ENCODE results near the gene CDKL2. TPM values are rescaled to one million over a fixed set of nuclear protein-coding genes. Genes with fewer than 3 reads are reported as not detected.
"Not testable (repeated sequence)": the region's sequence is repeated elsewhere in the genome, so short reads cannot be mapped to it uniquely, and the experiment has no call there.

The CDKL2 gene
- total and polyA plus RNA-seq, 3 donors from 2014 or later = 11.3 to 41.0 (median 11.9) TPM

GRCh38 chr4:75668596-75668995 lies 38.3 kb upstream of the CDKL2 start:
- Histone ChIP-seq H3K9me3 (no peaks in the 10 kb centered on the region), H3K4me3 (no peak overlapping the region), H3K27me3 (no peaks in the 10 kb centered on the region), H3K36me3 (ENCODE audit: low read depth, missing control alignments) (no peaks in the 10 kb centered on the region), H3K4me1 (peaks cover 4% of the 10 kb centered on the region), H3K27ac (no peak overlapping the region)
- TF ChIP-seq CTCF (IDR thresholded peaks at IDR 0.05) (no peak), POLR2A (IDR thresholded peaks at IDR 0.05) (no peak)
- intact Hi-C loops (cut with DNase I; ENCODE audit: low total_unique reads) = no loop called here
- no peak for DNase-seq

- H3K4me1 ChIP-seq; H3K36me3 ChIP-seq (ENCODE audit: low read depth, missing control alignments); H3K9me3 ChIP-seq; H3K27me3 ChIP-seq; intact Hi-C loops (cut with DNase I; ENCODE audit: low total_unique reads); H3K27ac ChIP-seq; DNase-seq; H3K4me3 ChIP-seq: not testable (repeated sequence)
- 70 to 85% methylated on average over 7 of the region's 7 CpGs for WGBS, 2 donors
These were observed 37.3 kb upstream of the CDKL2 start for GRCh38 chr4:75667636-75668035.

- no peak overlapping the region for H3K27ac ChIP-seq
- no peak for TF ChIP-seq POLR2A (IDR thresholded peaks at IDR 0.05)
- no peak for TF ChIP-seq CTCF (IDR thresholded peaks at IDR 0.05)
- DNase-seq = no peak
- intact Hi-C loops (cut with DNase I; ENCODE audit: low total_unique reads) = no loop called here
- no peaks in the 10 kb centered on the region for H3K36me3 ChIP-seq (ENCODE audit: low read depth, missing control alignments)
- H3K4me3 ChIP-seq = no peak overlapping the region
- 79 to 81% methylated on average over 4 of the region's 4 CpGs for WGBS, 2 donors
- no peaks in the 10 kb centered on the region for H3K4me1 ChIP-seq
- H3K27me3 ChIP-seq = no peaks in the 10 kb centered on the region
- H3K9me3 ChIP-seq = no peaks in the 10 kb centered on the region
These were observed 36.0 kb upstream of the CDKL2 start for GRCh38 chr4:75666299-75666698.

DNA sequence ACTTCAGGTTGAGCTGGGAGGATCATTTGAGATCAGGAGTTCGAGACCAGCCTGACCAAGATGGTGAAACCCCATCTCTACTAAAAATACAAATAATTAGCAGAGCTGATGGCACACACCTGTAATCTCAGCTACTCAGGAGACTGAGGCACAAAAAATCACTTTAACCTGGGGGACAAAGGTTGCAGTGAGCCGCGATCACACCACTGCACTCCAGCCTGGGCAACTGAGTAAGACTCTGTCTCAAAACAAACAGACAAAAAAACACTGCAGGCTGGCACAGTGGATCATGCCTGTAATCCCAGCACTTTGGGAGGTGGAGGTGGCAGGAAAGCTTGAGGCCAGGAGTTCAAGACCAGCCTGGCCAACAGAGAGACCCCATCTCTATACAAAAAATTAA lies 34.3 kb upstream of the CDKL2 start:
- H3K4me3 ChIP-seq; H3K36me3 ChIP-seq (ENCODE audit: low read depth, missing control alignments); H3K27me3 ChIP-seq; intact Hi-C loops (cut with DNase I; ENCODE audit: low total_unique reads); H3K9me3 ChIP-seq; H3K4me1 ChIP-seq; DNase-seq; H3K27ac ChIP-seq: not testable (repeated sequence)
- WGBS, 2 donors = 98 to 100% methylated on average over 3 of the region's 3 CpGs

GRCh38 chr4:75662626-75663025 lies 32.3 kb upstream of the CDKL2 start:
- Histone ChIP-seq H3K27me3 (no peaks in the 10 kb centered on the region), H3K9me3 (no peaks in the 10 kb centered on the region), H3K4me3 (no peak overlapping the region), H3K4me1 (no peaks in the 10 kb centered on the region), H3K36me3 (ENCODE audit: low read depth, missing control alignments) (no peaks in the 10 kb centered on the region), H3K27ac (no peak overlapping the region)
- intact Hi-C loops (cut with DNase I; ENCODE audit: low total_unique reads) = no loop called here
- no peak for DNase-seq
- TF ChIP-seq POLR2A (IDR thresholded peaks at IDR 0.05) (no peak), CTCF (IDR thresholded peaks at IDR 0.05) (no peak)
- 88 to 92% methylated on average over 2 of the region's 2 CpGs for WGBS, 2 donors

- Histone ChIP-seq H3K9me3 (no peaks in the 10 kb centered on the region), H3K4me1 (no peaks in the 10 kb centered on the region), H3K4me3 (no peak overlapping the region), H3K36me3 (ENCODE audit: low read depth, missing control alignments) (no peaks in the 10 kb centered on the region), H3K27me3 (no peaks in the 10 kb centered on the region), H3K27ac (no peak overlapping the region)
- no peak for TF ChIP-seq POLR2A (IDR thresholded peaks at IDR 0.05)
- no peak for TF ChIP-seq CTCF (IDR thresholded peaks at IDR 0.05)
- 67 to 77% methylated on average over 2 of the region's 2 CpGs for WGBS, 2 donors
- DNase-seq = no peak
- intact Hi-C loops (cut with DNase I; ENCODE audit: low total_unique reads) = no loop called here
These were observed 30.2 kb upstream of the CDKL2 start for GRCh38 chr4:75660491-75660890.

Measured in testis (tissue), 3 donors.